Measurements from ENCODE around the gene CCDC27. TPM values are rescaled to one million over a fixed set of nuclear protein-coding genes. Genes with fewer than 3 reads are reported as not detected.
A peak's percentile ranks its signal among the peaks of the same experiment; 100 is the strongest.
"Not testable (repeated sequence)": the region's sequence is repeated elsewhere in the genome, so short reads cannot be mapped to it uniquely, and the experiment has no call there.

The CCDC27 gene
- total RNA-seq, 1 donor from 2014 or later = not detected

DNA sequence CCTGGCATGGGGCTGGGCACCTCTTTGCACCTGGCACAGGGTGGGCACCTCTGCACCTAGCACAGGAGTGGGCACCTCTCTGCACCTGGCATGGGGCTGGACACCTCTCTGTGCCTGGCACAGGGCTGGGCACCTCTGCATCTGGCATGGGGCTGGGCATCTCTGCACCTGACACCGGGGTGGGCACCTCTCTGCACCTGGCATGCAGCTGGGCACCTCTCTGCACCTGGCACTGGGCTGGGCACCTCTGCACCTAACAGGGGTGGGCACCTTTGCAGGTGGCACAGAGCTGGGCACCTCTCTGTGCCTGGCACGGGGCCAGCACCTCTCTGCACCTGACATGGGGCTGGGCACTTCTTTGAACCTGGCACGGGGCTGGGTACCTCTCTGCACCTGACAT lies 29.4 kb upstream of the CCDC27 start:
- H3K9me3 Mint-ChIP-seq = no peaks in the 10 kb centered on the region

DNA sequence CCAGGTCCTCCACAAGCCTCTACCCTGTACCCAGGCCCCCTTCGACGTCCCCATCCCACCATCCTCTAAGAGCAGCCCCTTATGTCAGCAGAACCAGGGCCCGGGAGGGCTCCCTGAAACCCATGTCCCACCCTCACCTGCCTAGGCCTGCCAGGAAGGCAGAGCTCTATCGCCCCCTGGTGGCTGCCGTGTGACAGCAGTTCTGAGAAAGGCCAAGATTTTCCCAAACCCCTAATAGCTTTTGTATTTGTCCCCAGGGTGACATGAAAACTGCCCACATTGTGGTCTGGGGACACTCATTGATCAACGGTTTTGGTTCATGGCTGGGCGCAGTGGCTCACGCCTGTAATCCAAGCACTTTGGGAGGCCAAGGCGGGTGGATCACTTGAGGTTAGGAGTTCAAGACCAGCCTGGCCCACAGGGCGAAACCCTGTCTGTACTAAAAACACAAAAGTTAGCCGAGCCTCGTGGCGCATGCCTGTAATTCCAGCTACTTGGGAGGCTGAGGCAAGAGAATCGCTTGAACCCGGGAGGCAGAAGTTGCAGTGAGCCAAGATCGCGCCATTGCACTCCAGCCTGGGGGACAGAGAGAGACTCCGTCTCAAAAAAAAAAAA lies 27.7 kb upstream of the CCDC27 start:
- not testable (repeated sequence) for H3K9ac ChIP-seq; H3K4me1 ChIP-seq; H3K79me2 ChIP-seq (ENCODE audit: low read depth); H3F3A ChIP-seq (ENCODE audit: low read depth); H3K4me2 ChIP-seq; H3K36me3 ChIP-seq; H3K4me3 ChIP-seq; H3K27ac Mint-ChIP-seq; H4K20me1 ChIP-seq (ENCODE audit: low read depth); H3K27me3 Mint-ChIP-seq (ENCODE audit: insufficient read depth, low read depth); H3K36me3 Mint-ChIP-seq; H2AFZ ChIP-seq (replicated peaks); H3K4me1 Mint-ChIP-seq; H3K27ac ChIP-seq; H3K9me3 ChIP-seq (ENCODE audit: low read depth); H3K9me3 Mint-ChIP-seq
- TF ChIP-seq CTCF (IDR thresholded peaks at IDR 0.05) = peak; percentile 99
- H3K4me3 Mint-ChIP-seq = peak overlapping the region; percentile 33
- H3K27me3 ChIP-seq = peaks cover 11% of the 10 kb centered on the region
- peak; percentile 91 for DNase-seq (ENCODE audit: low spot score)

More for the DNA sequence above, 29.4 kb upstream of the CCDC27 start:
- TF ChIP-seq EZH2 (IDR thresholded peaks at IDR 0.05) = no peak
- TF ChIP-seq CTCF (IDR thresholded peaks at IDR 0.05) = no peak
- TF ChIP-seq EZH2phosphoT487 (IDR thresholded peaks at IDR 0.05) = no peak
- peaks cover 11% of the 10 kb centered on the region for H3K4me1 Mint-ChIP-seq
- DNase-seq (ENCODE audit: low spot score) = no peak
- no peaks in the 10 kb centered on the region for H3K79me2 ChIP-seq (ENCODE audit: low read depth)
- no peak overlapping the region for H3K27ac ChIP-seq
- peaks cover 6% of the 10 kb centered on the region for H4K20me1 ChIP-seq (ENCODE audit: low read depth)
- H3K4me1 ChIP-seq = no peaks in the 10 kb centered on the region
- H3F3A ChIP-seq (ENCODE audit: low read depth) = no peaks in the 10 kb centered on the region
- no peak overlapping the region for H3K4me2 ChIP-seq
- no peak overlapping the region for H2AFZ ChIP-seq (replicated peaks)
- H3K36me3 Mint-ChIP-seq = no peaks in the 10 kb centered on the region
- H3K9ac ChIP-seq = no peak overlapping the region
- H3K36me3 ChIP-seq = no peaks in the 10 kb centered on the region
- H3K4me3 Mint-ChIP-seq = no peak overlapping the region
- peaks cover 5% of the 10 kb centered on the region for H3K27me3 Mint-ChIP-seq (ENCODE audit: insufficient read depth, low read depth)
- H3K27me3 ChIP-seq = peaks cover 15% of the 10 kb centered on the region
- no peaks in the 10 kb centered on the region for H3K9me3 ChIP-seq (ENCODE audit: low read depth)
- no peak overlapping the region for H3K27ac Mint-ChIP-seq
- no peak overlapping the region for H3K4me3 ChIP-seq

- TF ChIP-seq EZH2 (IDR thresholded peaks at IDR 0.05) = no peak
- TF ChIP-seq CTCF (IDR thresholded peaks at IDR 0.05) = no peak
- TF ChIP-seq EZH2phosphoT487 (IDR thresholded peaks at IDR 0.05) = no peak
- H3K27me3 ChIP-seq = peaks cover 11% of the 10 kb centered on the region
- H3K4me2 ChIP-seq = no peak overlapping the region
- no peaks in the 10 kb centered on the region for H3K9me3 ChIP-seq (ENCODE audit: low read depth)
- no peaks in the 10 kb centered on the region for H3K36me3 ChIP-seq
- H3K9ac ChIP-seq = no peak overlapping the region
- no peaks in the 10 kb centered on the region for H3F3A ChIP-seq (ENCODE audit: low read depth)
- H3K27ac ChIP-seq = no peak overlapping the region
- Mint-ChIP-seq H3K27ac (no peak overlapping the region), H3K4me1 (peaks cover 6% of the 10 kb centered on the region), H3K4me3 (no peak overlapping the region), H3K27me3 (ENCODE audit: insufficient read depth, low read depth) (peaks cover 5% of the 10 kb centered on the region), H3K36me3 (no peaks in the 10 kb centered on the region), H3K9me3 (no peaks in the 10 kb centered on the region)
- H3K4me3 ChIP-seq = no peak overlapping the region
- H2AFZ ChIP-seq (replicated peaks) = no peak overlapping the region
- DNase-seq (ENCODE audit: low spot score) = no peak
- no peaks in the 10 kb centered on the region for H4K20me1 ChIP-seq (ENCODE audit: low read depth)
- no peaks in the 10 kb centered on the region for H3K4me1 ChIP-seq
- no peaks in the 10 kb centered on the region for H3K79me2 ChIP-seq (ENCODE audit: low read depth)
Observed at GRCh38 chr1:3725366-3725765, 26.9 kb upstream of the CCDC27 start.

Data from neural progenitor cell (in vitro differentiated cells).